ENCODE results near the gene BRD7.
A peak's percentile ranks its signal among the peaks of the same experiment; 100 is the strongest.

Gene BRD7

GRCh38 chr16:50288026-50288425 is 80.8 kb downstream of the BRD7 start:
- DNase-seq: no peak

- DNase-seq: no peak
Measured at GRCh38 chr16:50286681-50287080, 82.1 kb downstream of the BRD7 start.

- no peak for DNase-seq
Measured at GRCh38 chr16:50285406-50286003, 83.3 kb downstream of the BRD7 start.

- no peak for DNase-seq
Measured at GRCh38 chr16:50284131-50284911, 84.5 kb downstream of the BRD7 start.

DNA sequence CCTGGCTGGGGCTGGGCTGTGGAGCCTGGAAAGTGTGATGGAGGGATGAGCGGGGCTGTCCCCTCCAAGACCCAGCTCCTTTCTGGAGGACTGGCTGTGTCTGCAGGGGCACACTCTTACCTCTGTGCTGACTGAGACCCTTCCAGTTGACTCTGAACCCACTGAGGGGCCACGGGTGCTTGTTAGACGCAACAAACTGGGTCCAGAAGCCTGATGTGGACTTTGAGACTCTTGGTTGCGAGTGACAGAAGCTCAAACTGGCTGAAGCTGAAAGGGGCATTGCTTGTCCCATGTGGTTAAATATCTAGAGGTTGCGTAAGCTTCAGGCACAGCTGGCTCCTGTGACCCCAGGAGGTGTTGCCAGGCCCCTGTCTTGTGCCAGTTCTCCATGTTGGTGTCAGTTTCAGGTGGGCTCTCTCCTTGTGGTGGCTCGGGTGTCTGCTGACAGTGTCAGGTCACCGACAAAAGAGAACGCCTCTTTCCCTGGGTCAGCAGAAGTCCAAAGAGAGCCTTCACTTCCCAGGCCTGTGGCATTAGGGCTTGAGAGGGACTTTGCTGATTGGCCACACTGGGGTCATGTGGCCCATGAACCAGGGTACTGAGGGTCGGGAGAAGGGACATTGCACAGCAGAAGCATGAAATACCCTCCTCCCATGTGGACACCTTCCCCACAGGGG is 85.7 kb downstream of the BRD7 start:
- DNase-seq: no peak

GRCh38 chr16:50282010-50282538 is 86.7 kb downstream of the BRD7 start:
- peak; percentile 57 for DNase-seq

GRCh38 chr16:50281391-50282009 is 87.3 kb downstream of the BRD7 start:
- no peak for DNase-seq

DNA sequence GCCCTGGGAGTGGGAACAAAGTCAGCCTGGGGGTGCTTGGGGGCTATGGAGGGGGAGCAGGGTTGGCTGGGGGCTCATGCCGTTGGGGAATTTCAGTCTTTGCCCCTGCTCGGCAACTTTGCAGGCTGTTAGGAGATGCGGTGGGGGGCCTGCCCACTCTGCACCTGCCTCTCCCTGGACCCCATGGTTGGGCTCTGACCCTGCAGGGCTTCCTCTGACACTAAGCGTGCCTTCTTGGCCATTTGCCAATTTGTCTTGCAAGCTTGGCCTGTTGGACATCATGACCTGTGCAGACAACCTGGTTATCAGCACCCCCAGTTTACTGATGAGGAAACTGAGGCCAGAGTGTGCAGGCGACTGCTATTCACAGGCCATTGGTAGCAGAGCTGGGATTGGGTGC is 87.9 kb downstream of the BRD7 start:
- DNase-seq: no peak

GRCh38 chr16:50279504-50279865 is 89.3 kb downstream of the BRD7 start:
- DNase-seq: no peak

- no peak for DNase-seq
Measured at GRCh38 chr16:50278251-50278650, 90.5 kb downstream of the BRD7 start.

GRCh38 chr16:50276801-50277555 is 91.8 kb downstream of the BRD7 start:
- DNase-seq: peak; percentile 33

- DNase-seq: no peak
Measured at GRCh38 chr16:50276326-50276640, 92.5 kb downstream of the BRD7 start.

GRCh38 chr16:50275428-50276325 is 93.1 kb downstream of the BRD7 start:
- DNase-seq: no peak

- no peak for DNase-seq
Measured at GRCh38 chr16:50275098-50275415, 93.7 kb downstream of the BRD7 start.

GRCh38 chr16:50274326-50275097 is 94.3 kb downstream of the BRD7 start:
- peak; percentile 63 for DNase-seq

DNA sequence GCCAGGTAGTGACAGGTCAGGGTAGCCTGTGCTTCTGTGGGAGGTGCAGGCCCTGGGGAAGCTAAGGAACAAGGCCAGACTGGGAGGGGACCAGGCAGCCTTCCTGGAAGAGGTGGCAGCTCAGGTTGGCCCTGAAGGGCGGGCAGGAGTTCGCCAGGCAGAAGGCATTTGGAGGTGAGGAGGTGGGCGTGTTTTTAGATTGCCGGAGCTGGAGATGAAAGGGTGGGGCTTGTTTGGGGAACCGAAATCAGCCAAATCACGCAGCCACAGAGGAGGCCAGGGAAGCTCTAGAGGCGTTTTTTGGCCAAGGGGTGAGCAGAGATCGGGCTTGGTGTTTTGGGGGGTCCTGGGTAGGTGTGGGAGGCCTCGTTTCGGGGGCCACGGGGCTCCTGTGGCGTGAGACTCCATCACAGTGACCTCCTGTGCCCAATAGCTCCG is 94.9 kb downstream of the BRD7 start:
- peak; percentile 69 for DNase-seq

DNA sequence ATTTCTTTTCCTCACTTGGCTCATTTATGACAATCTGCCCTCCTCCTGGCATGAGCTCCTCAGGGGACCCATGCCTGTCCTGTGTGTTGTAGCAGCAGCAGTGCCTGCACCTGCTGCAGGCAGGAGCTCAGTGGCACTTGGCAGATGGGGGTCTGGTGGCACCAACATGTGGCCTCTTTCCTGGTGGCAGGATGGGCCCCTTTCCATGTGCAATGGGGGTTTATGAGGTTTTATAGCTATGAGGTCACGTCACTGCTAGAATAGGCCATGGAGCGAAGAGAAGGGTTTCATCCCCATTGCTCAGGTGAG is 95.5 kb downstream of the BRD7 start:
- no peak for DNase-seq

GRCh38 chr16:50272687-50273381 is 96.0 kb downstream of the BRD7 start:
- no peak for DNase-seq

- no peak for DNase-seq
Measured at GRCh38 chr16:50272111-50272571, 96.6 kb downstream of the BRD7 start.

Data from stimulated activated CD4-positive, alpha-beta T cell treated with anti-CD3 and anti-CD28 coated beads, Interleukin-15, amount 100 ng/mL, for 24 hours (primary cell).